WTC11 (cell line): ENCODE data around the gene ITGA11.

ENCODE experiments used
- E2F4 ChIP-seq: sonication (generic); formaldehyde crosslinking; IDR thresholded peaks from 2 replicates; pipeline ENCODE4 v1.8.1; 2022; ENCODE audit warnings: low read depth, mild to moderate bottlenecking, moderate library complexity, missing genetic modification reagents, borderline replicate concordance
- MAX ChIP-seq: sonication (generic); formaldehyde crosslinking; IDR thresholded peaks from 2 replicates; pipeline ENCODE4 v1.8.0; 2022; ENCODE audit warnings: mild to moderate bottlenecking, missing genetic modification reagents
- ZNF263 ChIP-seq: sonication (generic); formaldehyde crosslinking; IDR thresholded peaks from 2 replicates; pipeline ENCODE4 v1.8.1; 2022; ENCODE audit warnings: low read depth, mild to moderate bottlenecking, moderate library complexity, missing genetic modification reagents
- TF ChIP-seq, protein P1 (sequence below): fragments of 200-600 bp; IDR thresholded peaks from 2 replicates; pipeline ENCODE4 v1.8.0; 2022; ENCODE audit warnings: antibody characterized with exemption
- TF ChIP-seq, protein P2 (sequence below): sonication (generic); formaldehyde crosslinking; IDR thresholded peaks from 2 replicates; pipeline ENCODE4 v1.8.0; 2022; ENCODE audit warnings: mild to moderate bottlenecking, missing genetic modification reagents

GRCh38 chr15:68429691-68430470 lies 2.1 kb downstream of the ITGA11 start:
- no peak for TF ChIP-seq ZNF263 (CRISPR knock-in tag)
- TF ChIP-seq, protein P1, sequence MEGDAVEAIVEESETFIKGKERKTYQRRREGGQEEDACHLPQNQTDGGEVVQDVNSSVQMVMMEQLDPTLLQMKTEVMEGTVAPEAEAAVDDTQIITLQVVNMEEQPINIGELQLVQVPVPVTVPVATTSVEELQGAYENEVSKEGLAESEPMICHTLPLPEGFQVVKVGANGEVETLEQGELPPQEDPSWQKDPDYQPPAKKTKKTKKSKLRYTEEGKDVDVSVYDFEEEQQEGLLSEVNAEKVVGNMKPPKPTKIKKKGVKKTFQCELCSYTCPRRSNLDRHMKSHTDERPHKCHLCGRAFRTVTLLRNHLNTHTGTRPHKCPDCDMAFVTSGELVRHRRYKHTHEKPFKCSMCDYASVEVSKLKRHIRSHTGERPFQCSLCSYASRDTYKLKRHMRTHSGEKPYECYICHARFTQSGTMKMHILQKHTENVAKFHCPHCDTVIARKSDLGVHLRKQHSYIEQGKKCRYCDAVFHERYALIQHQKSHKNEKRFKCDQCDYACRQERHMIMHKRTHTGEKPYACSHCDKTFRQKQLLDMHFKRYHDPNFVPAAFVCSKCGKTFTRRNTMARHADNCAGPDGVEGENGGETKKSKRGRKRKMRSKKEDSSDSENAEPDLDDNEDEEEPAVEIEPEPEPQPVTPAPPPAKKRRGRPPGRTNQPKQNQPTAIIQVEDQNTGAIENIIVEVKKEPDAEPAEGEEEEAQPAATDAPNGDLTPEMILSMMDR: no peak
- no peak for TF ChIP-seq E2F4 (CRISPR knock-in tag)
- TF ChIP-seq, protein P2, sequence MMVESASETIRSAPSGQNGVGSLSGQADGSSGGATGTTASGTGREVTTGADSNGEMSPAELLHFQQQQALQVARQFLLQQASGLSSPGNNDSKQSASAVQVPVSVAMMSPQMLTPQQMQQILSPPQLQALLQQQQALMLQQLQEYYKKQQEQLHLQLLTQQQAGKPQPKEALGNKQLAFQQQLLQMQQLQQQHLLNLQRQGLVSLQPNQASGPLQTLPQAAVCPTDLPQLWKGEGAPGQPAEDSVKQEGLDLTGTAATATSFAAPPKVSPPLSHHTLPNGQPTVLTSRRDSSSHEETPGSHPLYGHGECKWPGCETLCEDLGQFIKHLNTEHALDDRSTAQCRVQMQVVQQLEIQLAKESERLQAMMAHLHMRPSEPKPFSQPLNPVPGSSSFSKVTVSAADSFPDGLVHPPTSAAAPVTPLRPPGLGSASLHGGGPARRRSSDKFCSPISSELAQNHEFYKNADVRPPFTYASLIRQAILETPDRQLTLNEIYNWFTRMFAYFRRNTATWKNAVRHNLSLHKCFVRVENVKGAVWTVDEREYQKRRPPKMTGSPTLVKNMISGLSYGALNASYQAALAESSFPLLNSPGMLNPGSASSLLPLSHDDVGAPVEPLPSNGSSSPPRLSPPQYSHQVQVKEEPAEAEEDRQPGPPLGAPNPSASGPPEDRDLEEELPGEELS (CRISPR knock-in tag): no peak
- no peak for TF ChIP-seq MAX (CRISPR knock-in tag)
